ENCODE results near the gene STAC. TPM values are rescaled to one million over a fixed set of nuclear protein-coding genes. Genes with fewer than 3 reads are reported as not detected.

Gene STAC
- total and polyA plus RNA-seq, 2 donors (not counting 3 experiments of a cell fraction or from before 2014, with no cell fraction given), result 0.03 to 0.88 TPM

DNA sequence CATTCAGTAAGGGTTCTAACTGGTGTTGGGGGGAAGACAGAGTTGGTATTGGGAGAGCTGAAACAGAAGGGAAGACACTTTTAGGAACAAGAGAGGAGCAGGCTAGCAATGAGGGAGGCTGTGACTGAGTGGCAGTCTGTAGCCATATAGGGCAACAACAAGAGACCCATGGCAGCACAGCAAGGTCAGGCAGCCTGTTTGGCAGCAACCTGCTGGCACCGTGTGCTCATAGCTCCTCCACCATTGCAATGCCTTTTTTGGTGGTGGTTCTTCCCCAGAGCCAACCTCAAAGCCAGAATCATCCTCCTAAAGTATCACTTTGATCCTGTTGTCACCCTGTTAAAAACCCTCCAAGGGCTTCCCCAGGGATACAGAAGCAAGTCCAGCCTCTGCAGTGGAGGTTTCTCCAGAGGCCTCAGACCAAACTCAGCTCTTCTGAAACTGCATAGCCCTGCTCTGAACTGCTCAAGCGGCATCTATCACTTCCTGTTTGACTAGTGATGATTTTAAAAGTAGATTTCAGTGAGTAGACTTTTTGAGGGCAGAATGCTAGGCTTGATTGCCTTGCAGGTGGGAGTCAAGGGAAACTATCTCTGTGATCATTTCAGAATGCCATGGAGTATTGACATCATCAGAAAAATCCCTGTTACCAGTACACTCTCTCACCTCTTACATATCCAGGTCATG, 176.9 kb downstream of the STAC start:
- Histone ChIP-seq H3K9ac (replicated peaks; ENCODE audit: extremely low read depth, insufficient read depth, low read length) (no peak overlapping the region), H3K4me1 (ENCODE audit: control insufficient read depth, extremely low read depth, insufficient read depth, low read length) (no peaks in the 10 kb centered on the region), H3K4me2 (ENCODE audit: insufficient read depth, low read length) (no peak overlapping the region), H3K27me3 (ENCODE audit: control insufficient read depth in 2 of 2, insufficient read depth in 2 of 2, low read length in 2 of 2) (no peaks in the 10 kb centered on the region), H3K27ac (ENCODE audit: insufficient read depth, low read depth, low read length) (no peak overlapping the region), H2AFZ (ENCODE audit: low read depth, low read length) (no peak overlapping the region), H3K9me3 (replicated peaks; ENCODE audit: control insufficient read depth, insufficient read depth, low read length) (no peaks in the 10 kb centered on the region), H3K9me1 (replicated peaks; ENCODE audit: control insufficient read depth, extremely low read depth, insufficient read depth, low read length) (no peaks in the 10 kb centered on the region), H3K4me3 (replicated peaks in 1 of 3; ENCODE audit: insufficient read depth in 1 of 3, low read depth in 1 of 3, low read length in 3 of 3) (no peak overlapping the region), H3K36me3 (ENCODE audit: control insufficient read depth in 2 of 2, extremely low read depth in 1 of 2, insufficient read depth in 2 of 2, low read length in 2 of 2) (no peaks in the 10 kb centered on the region), H3K79me2 (ENCODE audit: control insufficient read depth, insufficient read depth, low read length) (no peaks in the 10 kb centered on the region), H4K20me1 (replicated peaks; ENCODE audit: control insufficient read depth, extremely low read depth, insufficient read depth, low read length) (no peaks in the 10 kb centered on the region)
- DNase-seq (ENCODE audit: low read depth, low spot score), result no peak
- TF ChIP-seq, protein P1, sequence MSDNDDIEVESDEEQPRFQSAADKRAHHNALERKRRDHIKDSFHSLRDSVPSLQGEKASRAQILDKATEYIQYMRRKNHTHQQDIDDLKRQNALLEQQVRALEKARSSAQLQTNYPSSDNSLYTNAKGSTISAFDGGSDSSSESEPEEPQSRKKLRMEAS (IDR thresholded peaks at IDR 0.05; ENCODE audit: insufficient read depth, insufficient read length), result no peak
- TF ChIP-seq, protein P2, sequence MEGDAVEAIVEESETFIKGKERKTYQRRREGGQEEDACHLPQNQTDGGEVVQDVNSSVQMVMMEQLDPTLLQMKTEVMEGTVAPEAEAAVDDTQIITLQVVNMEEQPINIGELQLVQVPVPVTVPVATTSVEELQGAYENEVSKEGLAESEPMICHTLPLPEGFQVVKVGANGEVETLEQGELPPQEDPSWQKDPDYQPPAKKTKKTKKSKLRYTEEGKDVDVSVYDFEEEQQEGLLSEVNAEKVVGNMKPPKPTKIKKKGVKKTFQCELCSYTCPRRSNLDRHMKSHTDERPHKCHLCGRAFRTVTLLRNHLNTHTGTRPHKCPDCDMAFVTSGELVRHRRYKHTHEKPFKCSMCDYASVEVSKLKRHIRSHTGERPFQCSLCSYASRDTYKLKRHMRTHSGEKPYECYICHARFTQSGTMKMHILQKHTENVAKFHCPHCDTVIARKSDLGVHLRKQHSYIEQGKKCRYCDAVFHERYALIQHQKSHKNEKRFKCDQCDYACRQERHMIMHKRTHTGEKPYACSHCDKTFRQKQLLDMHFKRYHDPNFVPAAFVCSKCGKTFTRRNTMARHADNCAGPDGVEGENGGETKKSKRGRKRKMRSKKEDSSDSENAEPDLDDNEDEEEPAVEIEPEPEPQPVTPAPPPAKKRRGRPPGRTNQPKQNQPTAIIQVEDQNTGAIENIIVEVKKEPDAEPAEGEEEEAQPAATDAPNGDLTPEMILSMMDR (IDR thresholded peaks at IDR 0.05; ENCODE audit: extremely low read depth in 1 of 2, insufficient read depth in 1 of 2, low read depth in 1 of 2, low read length in 2 of 2), result no peak
- TF ChIP-seq POLR2AphosphoS5 (IDR thresholded peaks at IDR 0.05; ENCODE audit: insufficient read depth, low read depth, low read length) (no peak), POLR2A (IDR thresholded peaks at IDR 0.05; ENCODE audit: low read depth, low read length) (no peak), GATA2 (IDR thresholded peaks at IDR 0.05; ENCODE audit: insufficient read depth, insufficient read length, low read depth, low read length) (no peak), EZH2 (IDR thresholded peaks at IDR 0.05; ENCODE audit: borderline replicate concordance, low read depth, low read length, severe bottlenecking) (no peak), JUN (IDR thresholded peaks at IDR 0.05; ENCODE audit: borderline replicate concordance, insufficient read depth, insufficient read length, low read depth) (no peak), MYC (IDR thresholded peaks at IDR 0.05; ENCODE audit: low read depth, low read length) (no peak)
- CTCF ChIA-PET, result no interaction called here
- FAIRE-seq, result no peak
- intact Hi-C loops (cut with micrococcal nuclease) (no loop called here), dilution Hi-C loops (cut with MboI; ENCODE audit: extremely low pct_ligation_motif_present, low sequenced_read_pairs) (no loop called here)
- POLR2A ChIA-PET, result no interaction called here
- no TSS peak for BruUV-seq (replicated peaks)

All from endothelial cell of umbilical vein (primary cell).